GM12801 (cell line): ENCODE data around the gene TREH.

Experiments used
- CTCF ChIP-seq: IDR thresholded peaks from one replicate; pipeline ENCODE4 v1.5.1; 2011; ENCODE audit warnings: control low read depth; ENCODE audit not compliant: insufficient read length; ENCODE audit errors: extremely low read depth

Gene TREH

GRCh38 chr11:118632577-118633318 lies 46.7 kb downstream of the TREH start:
- TF ChIP-seq CTCF = no peak

- no peak for TF ChIP-seq CTCF
Observed at GRCh38 chr11:118631142-118631909, 48.1 kb downstream of the TREH start.

GRCh38 chr11:118629761-118630661 lies 49.4 kb downstream of the TREH start:
- TF ChIP-seq CTCF = no peak

- no peak for TF ChIP-seq CTCF
Observed at GRCh38 chr11:118628861-118629549, 50.4 kb downstream of the TREH start.

- no peak for TF ChIP-seq CTCF
Observed at GRCh38 chr11:118628432-118628831, 51.0 kb downstream of the TREH start.

- TF ChIP-seq CTCF = no peak
Observed at GRCh38 chr11:118628031-118628430, 51.4 kb downstream of the TREH start.

- TF ChIP-seq CTCF = no peak
Observed at GRCh38 chr11:118627566-118627965, 51.9 kb downstream of the TREH start.
